Body of pancreas (tissue), 4 donors: ENCODE data around the gene PAX2.

Experiments used
- CTCF ChIP-seq, 7 experiments: fragments of 450-650 bp in 4 of 7; fragments of 200-600 bp in 3 of 7; sonication (generic) in 3 of 7; IDR thresholded peaks; one replicate each; pipeline ENCODE4 v1.5.1; 2016 to 2019; ENCODE audit warnings: antibody characterized with exemption in 7 of 7
- POLR2A ChIP-seq, 3 donors: fragments of 450-650 bp; IDR thresholded peaks; one replicate each; pipeline ENCODE4 v1.6.1; 2016; ENCODE audit warnings: antibody characterized with exemption in 3 of 3, mild to moderate bottlenecking in 2 of 3

DNA sequence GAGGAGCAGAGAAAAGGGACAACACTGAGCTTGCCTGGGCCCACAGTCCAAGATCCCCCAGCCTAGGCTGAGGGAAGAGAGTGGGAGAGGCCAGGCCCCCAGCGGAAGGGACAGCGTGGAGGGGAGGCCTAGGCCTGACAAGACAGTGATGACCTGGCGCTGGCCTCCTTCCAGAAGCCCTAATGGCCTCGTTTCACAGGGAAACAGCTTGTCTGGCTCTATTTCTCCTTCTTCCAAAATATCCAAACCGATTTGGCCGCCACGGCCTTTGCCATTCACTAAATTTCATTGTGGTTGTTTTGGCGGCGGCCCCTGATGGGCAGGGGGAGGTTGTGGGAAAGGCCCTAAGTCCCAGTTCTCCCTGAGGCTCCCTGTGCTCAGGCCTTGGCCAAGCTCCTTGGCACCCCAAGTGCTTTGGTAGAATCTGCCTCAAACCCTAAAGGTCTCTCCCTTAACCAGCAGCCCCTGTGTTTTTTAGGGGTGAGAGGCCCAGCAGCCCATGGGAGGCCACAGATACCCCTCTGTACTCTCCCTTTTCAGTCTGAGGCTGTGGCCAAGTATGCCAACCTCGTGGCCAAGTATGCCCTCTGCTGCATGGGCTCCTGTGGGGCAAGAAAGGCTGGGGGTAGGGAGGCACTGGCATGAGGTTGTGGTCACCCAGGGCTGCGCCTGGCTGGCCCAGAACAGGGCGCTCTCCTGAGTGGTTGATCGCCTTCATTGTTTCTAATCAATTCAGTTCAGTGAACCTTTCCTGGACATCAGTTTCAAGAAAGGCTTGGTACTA is 37.3 kb downstream of the PAX2 start:
- TF ChIP-seq CTCF (IDR thresholded peaks at IDR 0.05), result no peak
- TF ChIP-seq POLR2A (IDR thresholded peaks at IDR 0.05), result no peak
